Keratinocyte (primary cell): Measurements from ENCODE around the gene COLGALT1.

Source experiments
- EZH2 ChIP-seq: IDR thresholded peaks from one replicate; pipeline ENCODE4 v1.6.1; 2012; ENCODE audit warnings: inconsistent platforms, mild to moderate bottlenecking, low read length, moderate library complexity
- TF ChIP-seq, protein P1 (sequence below), 3 experiments: IDR thresholded peaks in 1 of 3; conservative IDR thresholded peaks in 1 of 3; optimal IDR thresholded peaks in 1 of 3; 2 replicates in 2 of 3; 3 replicates in 1 of 3; pipeline versions ENCODE3 to v1.5.1; 2011; ENCODE audit warnings: low read length in 3 of 3, mild to moderate bottlenecking in 3 of 3, moderate library complexity in 2 of 3, control low read depth in 1 of 3, inconsistent platforms in 1 of 3; ENCODE audit not compliant: insufficient read depth in 2 of 3; ENCODE audit errors: extremely low read depth in 1 of 3

GRCh38 chr19:17624314-17624991, 69.0 kb downstream of the COLGALT1 start:
- TF ChIP-seq, protein P1, sequence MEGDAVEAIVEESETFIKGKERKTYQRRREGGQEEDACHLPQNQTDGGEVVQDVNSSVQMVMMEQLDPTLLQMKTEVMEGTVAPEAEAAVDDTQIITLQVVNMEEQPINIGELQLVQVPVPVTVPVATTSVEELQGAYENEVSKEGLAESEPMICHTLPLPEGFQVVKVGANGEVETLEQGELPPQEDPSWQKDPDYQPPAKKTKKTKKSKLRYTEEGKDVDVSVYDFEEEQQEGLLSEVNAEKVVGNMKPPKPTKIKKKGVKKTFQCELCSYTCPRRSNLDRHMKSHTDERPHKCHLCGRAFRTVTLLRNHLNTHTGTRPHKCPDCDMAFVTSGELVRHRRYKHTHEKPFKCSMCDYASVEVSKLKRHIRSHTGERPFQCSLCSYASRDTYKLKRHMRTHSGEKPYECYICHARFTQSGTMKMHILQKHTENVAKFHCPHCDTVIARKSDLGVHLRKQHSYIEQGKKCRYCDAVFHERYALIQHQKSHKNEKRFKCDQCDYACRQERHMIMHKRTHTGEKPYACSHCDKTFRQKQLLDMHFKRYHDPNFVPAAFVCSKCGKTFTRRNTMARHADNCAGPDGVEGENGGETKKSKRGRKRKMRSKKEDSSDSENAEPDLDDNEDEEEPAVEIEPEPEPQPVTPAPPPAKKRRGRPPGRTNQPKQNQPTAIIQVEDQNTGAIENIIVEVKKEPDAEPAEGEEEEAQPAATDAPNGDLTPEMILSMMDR (optimal IDR thresholded peaks at IDR 0.05 in 1 of 3, IDR thresholded peaks at IDR 0.05 in 1 of 3, conservative IDR thresholded peaks at IDR 0.05 in 1 of 3; ENCODE audit: extremely low read depth in 1 of 3, insufficient read depth in 2 of 3, low read length in 3 of 3): no peak
- TF ChIP-seq EZH2: no peak
